Cortex of kidney (tissue), 1 donor: ENCODE data around the gene DENND4C.
"Not testable (repeated sequence)": the region's sequence is repeated elsewhere in the genome, so short reads cannot be mapped to it uniquely, and the experiment has no call there.

Experiments used
- DNase-seq: peaks from one replicate; lab custom pipeline; 2025; lab: John Stamatoyannopoulos, UW

DENND4C gene

DNA sequence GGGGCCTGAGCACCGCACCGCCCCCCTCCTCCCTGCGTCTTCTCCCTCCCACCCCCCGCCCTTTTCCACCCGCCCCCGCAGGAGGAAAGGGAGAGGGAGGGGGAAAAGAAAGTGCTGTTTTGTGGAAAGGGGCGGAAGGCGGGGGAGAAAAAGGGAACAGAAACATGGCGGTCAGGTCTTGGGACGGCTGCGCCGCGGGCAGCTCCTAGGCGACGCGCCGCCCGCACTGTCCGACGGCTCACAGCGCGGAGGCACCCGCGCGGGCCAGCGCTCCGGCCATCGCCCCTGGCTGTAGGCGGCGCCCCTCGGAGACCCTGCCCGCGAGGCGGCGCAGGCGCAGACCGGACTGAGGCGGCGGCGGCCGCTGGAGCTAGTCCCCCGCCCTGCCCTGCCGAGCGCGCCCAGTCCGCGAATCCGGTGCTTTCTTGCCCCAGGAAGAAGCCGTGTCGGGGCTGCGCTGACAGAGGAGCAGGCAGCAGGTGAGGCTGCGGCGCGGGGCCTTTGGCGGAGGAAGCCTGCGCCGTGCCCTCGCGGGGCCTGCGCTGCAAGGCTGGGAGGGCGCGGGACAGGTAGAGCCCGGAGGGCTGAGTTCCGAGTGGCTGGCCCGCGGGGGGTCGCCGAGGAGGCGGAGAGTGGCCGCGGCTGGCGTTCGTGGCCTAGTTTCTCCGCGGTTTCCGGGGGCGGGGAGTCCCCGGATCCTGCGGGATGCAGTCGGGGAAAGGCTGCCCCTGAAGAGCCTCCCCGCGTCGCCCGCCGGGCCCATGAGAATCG lies at the start of gene DENND4C:
Gene DENND4C (plus strand): TSS at position 339 of the 771 bp plus-strand sequence. CDS start 45,482 bp downstream, outside the sequence.
- no peak for DNase-seq

DNA sequence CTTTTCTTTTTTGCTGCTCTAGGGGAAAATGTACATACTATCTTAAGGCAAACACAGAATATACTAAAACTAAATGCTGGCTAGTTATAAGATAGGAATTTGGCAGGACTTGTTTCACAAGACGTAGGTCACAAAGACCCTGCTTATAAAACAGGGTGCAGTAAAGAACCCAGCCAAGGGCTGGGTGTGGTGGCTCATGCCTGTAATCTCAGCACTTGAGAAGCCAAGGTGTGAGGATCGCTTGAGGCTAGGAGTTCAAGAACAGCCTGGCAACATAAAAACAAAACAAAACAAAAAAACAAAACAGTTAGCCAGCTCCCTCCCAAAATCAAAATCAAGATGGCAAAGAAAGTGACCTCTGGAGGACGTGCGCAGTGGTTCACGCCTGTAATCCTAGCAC lies 49.5 kb upstream of the DENND4C start:
- no peak for DNase-seq

DNA sequence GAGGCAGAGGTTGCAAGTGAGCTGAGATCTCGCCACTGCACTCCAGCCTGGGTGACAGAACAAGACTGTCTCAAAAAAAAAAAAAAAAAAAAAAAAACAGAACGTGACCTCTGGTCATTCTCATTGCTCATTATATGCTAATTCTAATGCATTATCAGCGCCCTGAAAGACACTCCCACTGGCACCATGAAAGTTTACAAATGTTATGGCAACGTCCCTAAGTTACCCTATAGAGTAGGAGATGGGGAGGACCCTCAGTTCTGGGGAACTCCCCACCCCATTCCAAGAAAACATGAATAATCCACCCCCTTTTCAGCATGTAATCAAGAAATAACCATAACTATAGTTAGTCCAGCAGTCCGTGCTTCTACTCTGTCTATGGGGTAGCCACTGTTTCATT lies 48.9 kb upstream of the DENND4C start:
- no peak for DNase-seq

DNA sequence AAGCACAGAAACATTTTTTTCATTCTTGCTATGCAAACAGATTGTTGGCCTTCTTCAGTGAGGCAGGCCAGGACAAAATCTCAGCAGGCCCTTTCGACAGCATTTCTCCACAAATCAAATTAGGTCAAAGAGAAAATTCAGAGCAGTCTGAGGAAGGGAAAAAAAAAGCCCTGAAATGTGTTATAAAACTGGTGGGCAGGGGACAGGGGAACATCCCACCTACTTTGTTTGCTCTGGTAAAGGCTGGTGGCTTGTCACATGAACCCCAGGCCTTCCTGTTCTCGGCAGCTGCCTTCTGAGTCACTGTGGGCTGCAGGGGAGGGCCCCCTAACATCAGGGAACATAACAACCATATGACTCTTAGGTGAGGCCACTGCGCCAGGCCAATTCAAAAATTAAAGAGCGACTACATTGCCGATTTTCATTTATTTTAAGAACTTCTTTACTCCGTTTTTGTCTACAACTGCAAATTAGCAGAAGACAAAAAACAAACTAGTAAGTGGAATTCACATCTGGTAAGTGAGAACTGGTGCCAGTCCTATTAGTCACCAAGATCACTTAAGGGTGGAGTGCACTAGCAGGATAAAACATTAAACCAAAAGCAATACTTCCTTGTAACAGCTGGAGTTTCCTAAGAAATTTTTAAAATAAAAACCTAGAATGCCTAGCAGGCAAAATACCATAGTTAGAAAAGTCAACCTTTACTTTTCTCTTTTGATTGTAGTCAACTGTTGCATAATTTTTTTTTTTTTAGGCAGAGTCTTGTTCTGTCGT lies 46.2 kb upstream of the DENND4C start:
- no peak for DNase-seq

DNA sequence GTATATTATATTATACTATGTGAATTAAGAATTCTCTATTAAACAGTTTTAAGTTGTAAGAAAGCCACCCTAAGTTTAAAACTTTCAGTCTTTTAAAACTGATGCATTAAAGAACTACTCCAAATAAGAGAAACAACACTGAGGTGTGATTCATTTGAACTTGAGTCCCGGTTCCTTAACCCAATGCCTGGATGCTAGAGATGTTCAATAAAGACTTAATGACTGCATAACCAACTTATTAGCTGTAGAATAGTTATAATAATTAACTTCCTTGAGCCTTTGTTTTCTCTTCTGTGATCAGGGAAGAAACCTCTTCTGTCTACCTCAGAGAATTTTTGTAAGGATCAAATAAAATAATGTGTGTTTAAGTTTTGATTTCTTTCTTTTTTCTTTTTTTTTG lies 45.3 kb upstream of the DENND4C start:
- DNase-seq, result no peak

DNA sequence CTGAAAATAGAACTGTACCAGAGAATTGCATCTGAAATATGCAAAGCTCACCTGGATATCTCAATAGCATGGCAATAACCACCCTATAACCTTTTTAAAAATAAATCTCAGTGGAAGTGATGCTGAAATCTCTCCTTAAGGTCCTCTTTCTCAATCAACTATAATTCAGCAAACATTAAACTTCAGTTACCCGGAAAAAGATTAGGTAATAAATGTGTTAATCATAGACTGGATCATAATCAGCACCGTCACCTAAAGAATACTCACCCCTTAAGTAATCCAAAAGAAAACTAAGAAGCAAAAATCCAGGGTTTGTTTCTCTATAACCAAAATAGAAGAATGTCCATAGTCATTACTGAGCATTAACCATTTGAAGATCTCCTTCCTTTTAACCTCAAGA lies 44.3 kb upstream of the DENND4C start:
- no peak for DNase-seq

DNA sequence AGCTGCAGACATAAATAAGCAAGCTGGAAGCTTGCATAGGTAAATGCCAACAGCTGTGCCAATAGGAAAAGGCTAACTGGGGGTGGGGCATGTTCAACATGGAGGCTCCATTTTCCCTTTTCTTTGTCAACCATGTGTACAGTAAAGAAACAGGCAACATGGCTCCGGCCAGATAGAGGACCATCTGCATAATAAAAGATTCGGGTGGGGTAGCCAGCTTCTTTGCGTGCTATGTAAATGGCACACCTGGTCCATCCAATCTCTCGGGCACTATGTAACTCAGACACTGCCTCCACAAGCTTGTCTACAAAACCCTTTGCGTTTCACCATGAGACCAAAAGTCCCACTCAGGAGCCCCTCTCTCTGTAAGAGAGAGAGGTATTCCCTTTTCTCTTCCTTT lies 41.7 kb upstream of the DENND4C start:
- no peak for DNase-seq

DNA sequence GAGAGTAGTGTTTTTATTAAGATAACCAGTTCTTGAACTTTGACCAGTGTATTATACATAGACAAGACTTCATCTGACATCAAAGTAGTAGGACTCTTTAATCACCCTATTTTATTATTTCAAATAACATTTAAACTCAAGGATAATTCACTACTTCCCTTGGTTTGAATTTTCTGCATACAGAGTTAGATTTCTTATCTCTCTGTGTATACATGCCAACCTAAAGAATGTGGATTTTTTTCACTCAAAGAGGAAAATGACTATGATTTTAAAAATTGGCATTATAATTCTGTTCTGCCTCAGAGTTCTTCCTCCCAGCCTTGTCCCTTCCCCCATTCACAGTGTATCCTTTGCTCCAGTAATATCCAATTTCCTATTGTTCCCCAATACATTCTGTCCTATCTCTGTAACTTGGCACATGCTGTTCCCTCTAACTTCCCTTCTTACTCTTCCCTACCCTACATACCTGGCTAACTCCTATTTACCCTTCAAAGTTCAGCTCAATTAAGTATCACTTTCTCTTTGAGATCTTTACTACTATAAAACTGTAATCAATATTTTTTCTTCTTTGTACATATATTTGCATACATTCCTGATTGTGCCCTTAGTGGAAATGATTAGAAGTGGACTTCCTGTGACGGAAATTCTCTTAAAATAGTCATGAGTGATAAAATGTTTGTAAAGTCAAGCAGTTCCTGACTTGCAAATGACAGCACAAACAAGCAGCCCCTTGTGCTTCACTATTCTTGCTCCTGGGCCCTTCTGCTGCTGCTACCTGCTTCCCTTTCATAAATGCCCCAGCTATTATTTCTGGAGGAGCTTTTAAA lies 38.1 kb upstream of the DENND4C start:
- no peak for DNase-seq

DNA sequence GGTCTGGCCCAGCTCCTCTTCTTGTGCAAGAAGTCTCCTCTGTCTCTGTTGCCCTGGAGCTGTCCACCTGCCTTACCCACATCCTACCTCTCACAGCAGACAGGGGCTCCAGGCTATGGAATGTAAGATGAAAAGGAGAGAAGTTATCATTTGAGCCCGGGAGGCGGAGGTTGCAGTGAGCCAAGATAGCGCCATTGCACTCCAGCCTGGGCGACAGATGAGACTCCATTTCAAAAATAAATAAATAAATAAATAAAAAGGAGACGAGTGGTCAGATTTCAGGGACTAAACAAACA lies 37.5 kb upstream of the DENND4C start:
- no peak for DNase-seq

DNA sequence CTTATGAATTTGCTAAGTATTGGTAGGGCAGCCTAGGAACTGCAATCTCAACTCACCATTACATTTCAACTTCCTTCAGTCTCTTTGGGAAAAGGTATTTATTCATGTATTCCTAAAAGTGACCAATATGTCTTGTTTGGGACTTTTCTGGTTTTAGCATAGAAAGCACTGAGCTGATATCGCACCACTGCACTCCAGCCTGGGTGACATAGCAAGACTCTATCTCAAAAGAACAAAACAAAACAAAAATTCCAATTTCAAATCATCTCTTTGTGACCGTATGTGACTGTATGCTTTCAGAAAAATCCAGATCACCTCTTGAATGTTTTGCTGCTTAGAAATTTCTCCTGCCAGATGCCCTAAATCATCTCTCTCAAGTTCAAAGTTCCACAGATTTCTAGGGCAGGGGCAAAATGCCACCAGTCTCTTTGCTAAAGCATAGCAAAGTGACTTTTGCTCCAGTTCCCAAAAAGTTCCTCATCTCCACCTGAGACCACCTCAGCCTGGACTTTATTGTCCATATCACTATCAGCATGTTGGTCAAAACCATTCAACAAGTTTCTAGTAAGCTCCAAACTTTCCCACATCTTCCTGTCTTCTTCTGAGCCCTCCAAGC lies 37.0 kb upstream of the DENND4C start:
- not testable (repeated sequence) for DNase-seq

DNA sequence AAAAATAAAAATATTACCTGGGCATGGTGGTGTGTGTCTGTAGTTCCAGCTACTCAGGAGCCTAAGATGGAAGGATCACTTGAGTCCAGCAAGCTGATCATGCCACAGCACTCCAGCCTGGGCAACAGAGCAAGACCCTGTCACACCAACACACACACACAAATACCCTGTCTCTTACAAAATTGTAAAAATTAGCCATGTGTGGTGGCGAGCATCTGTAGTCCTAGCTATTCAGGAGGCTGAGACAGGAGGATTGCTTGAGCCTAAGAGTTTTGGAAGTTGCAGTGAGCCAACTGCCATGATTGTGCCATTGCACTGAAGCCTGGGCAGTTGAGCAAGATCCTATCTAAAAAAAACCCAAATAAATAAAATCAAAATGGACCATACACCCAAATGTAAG lies 32.1 kb upstream of the DENND4C start:
- no peak for DNase-seq

DNA sequence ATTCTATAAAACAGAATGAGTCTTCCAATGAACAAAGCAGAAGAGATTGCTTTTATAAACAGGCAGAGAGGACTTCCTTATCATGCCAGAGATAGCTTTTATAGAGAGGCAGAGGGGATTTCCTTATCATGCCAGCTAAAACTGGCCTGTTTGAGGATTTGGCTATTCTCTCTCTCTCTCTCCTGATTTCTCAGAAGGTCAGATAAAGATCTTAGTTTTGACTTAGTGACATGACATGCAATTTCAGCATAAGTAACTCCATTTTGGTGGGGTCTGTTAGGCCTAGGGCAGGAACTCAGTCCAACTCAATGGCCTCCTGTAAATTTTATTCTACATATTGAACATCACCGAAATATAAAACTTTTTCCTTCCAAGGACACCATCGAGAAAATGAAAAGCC lies 31.5 kb upstream of the DENND4C start:
- no peak for DNase-seq

DNA sequence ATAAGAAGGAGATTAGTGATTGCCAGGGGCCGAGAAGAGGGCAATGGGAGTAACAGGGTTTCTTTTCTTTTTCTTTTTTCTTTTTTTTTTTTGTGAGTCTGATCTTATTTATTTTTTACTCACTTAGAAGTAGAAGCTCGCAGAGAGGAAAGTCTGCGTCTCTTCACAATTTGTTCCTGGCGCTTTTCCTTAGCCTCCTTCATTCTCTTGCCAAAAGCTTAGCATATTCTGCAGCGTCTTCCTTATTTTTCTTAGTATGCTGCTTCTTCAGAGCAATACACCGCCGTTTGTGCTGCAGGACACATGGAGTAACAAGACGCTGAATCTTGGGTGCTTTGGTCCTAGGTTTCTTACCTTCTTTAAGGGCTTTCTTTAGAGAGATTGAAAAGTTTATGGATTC lies 30.3 kb upstream of the DENND4C start:
- DNase-seq, result no peak

DNA sequence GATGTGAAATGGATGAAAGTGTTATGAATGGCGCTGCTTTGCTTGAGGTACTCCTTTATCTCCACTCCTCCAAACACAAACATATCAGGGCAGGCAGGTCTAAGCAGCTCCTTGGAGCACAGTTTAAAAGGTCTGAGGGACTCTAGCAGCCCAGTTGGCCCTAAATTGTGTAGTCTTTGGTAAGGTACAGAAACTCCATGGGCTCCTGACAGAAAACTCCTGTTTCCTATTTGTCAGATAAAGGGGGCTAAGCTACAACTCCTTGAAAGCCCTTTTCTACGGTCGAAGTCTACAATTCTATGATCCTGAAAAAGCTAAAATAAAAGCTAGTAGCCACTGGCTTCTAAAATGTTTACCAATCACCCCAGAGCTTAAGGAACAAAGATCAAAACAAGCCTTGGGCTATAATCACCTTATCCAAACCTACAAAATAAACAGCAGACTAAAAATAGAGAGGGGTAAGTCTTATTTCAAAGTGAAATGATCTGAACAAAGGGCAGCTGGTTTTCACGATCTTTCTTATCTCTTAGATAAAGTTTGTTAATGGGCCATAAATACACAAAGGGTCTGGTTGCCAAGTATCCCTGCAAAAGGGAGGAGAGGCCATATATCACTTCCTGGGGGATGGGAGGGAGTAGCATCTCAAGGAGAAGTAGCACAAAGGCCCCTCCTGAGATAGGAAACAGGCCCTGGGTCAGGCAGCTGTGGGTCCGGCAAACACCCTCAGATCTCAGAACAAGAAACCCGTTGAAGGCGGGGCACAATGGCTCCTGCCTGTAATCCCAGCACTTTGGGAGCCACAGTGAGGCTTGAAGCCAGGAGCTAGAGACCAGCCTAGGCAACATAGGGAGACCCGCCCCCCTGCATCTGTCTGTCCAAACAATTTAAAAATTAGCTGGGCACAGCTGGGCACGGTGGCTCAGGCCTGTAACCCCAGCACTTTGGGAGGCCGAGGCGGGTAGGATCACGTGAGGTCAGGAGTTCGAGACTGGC lies 28.3 kb upstream of the DENND4C start:
- no peak for DNase-seq

DNA sequence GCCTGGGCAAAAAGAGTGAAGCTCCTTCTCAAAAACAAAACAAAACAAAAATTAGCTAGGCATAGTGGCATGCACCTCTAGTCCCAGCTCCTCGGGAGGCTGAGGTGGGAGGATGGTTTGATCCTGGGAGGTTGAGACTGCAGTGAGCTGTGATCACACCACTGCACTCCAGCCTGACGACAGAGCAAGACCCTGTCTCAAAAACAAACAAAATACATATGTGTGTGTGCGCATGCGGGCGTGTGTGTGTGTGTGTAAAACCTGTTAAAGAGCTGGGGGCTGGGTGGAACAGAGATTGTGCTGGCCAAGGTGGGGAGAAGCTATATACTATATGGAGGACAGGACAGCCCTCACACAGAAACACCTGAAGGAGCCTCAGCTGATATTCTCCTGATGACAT lies 27.4 kb upstream of the DENND4C start:
- no peak for DNase-seq

DNA sequence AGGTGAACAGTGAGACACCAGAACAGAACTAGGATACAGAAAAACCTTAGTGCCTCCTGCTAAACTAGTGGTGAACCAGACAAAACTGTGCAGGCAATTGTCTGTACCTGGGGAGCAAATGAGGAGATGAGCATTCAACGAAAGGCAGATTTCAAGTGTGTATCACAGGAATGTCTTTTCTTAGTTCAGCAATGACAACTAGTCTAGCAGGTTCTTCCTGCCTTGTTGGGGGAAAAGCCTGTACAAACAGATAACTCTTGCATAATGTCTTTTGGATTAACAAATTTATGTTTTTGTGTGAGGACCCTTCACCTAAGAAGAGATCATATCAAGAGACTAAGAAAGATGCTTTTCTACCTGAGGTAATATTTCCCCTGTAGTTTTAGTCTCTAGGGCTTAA lies 21.8 kb upstream of the DENND4C start:
- no peak for DNase-seq

DNA sequence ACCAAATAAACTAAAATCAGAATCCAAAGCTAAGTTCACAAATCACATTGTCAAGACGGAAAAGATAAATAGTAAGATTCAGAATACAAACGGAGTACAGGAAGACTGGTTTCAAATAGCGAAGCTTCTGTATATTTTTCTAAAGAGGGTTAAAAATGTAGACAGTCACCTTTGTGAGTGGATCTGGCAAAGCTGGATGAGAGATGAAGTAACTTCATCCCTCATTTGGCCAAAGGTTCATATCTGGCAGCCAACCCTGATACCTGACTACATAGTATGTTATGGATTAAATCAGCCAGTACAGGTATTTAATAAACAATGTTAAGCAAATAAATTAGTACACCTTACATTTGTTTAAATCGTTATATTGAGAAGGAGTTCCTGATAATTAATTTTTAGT lies 21.3 kb upstream of the DENND4C start:
- DNase-seq, result no peak

DNA sequence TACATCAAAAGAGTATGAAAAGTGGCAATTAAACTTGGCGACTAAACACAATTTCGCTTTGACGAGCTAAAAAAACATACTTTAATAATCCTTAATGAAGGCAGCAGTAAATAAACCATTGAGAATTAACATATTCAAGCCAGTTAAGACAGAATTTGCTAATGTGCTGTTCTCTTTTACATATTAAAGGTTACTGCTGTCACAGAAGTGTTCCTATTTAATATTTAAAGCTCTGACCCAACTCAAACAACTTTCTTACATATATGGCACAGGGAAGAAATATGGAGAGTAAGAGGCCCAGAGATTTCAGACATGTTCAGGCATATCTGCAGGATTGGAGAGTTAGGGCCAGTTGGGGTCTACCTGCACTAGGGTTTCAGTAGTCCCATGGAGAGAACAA lies 16.7 kb upstream of the DENND4C start:
- no peak for DNase-seq

DNA sequence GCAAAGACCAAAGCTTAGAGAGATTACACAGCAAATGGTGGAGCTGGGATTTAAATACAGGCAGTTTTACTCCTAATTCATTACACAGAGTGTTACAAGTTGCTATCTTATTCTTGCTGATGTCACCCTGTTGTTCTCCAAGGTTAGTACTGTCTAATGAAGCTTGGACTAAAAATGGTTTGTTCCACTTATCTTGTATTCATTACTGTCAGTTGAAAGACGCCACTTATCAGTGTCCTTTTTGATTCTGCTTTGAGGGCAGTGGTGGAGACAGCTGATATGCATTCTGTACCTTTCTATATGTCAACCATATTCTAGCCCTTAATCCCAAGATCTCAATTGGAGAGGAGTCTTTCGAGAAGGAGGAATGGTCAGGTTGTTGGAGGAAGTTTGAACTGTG lies 14.0 kb upstream of the DENND4C start:
- no peak for DNase-seq

DNA sequence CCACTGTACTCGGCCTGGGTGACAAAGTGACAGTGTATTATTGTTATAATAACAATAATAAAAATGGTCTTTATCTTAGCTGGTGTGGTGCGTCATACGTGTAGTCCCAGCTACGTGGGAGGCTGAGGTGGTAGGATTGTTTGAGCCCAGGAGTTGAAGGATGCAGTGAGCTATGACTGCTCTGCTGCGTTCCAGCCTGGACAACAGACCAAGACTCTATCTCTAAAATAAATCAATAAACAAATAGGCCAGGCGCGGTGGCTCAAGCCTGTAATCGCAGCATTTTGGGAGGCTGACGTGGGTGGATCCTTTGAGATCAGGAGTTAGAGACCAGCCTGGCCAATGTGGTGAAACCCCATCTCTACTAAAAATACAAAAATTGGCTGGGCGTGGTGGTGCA lies 9.2 kb upstream of the DENND4C start:
- no peak for DNase-seq

DNA sequence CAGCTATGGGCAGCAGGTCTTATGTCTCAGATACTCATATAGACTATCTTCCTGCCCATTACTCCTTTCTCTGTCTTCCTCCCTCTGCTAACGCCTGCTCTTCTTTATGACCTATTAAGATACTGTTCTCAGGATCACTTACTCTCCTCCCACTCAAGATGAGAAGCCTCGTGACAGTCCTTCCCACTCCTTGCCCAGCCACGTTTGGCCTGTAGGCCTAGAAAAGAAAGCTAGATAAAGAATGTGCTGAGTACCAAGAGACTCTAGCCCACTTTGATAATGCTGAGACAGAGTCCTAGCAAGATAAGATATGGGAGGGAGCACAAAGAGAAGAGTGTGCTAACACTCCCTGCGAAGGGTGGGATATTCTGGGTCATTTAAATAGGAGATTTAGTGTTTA lies 6.8 kb upstream of the DENND4C start:
- DNase-seq, result no peak
